LNCaP clone FGC (cell line): ENCODE results near the gene MAST4.

Source experiments
- DNase-seq: peaks from one replicate; pipeline ENCODE4 v3.0.0-alpha.2; 2011; ENCODE audit warnings: low read depth
- H3K4me3 ChIP-seq: 2 replicates; pipeline ENCODE4 v1.5.1; 2011; ENCODE audit warnings: mild to moderate bottlenecking, low read depth, low read length, control low read depth
- CTCF ChIP-seq: IDR thresholded peaks from 2 replicates; pipeline ENCODE4 v1.5.1; 2012; ENCODE audit warnings: mild to moderate bottlenecking; ENCODE audit not compliant: control insufficient read depth, insufficient read depth; ENCODE audit errors: extremely low read depth

MAST4 gene

GRCh38 chr5:67176936-67177335, 580.7 kb downstream of the MAST4 start:
- H3K4me3 ChIP-seq: no peak overlapping the region
- DNase-seq: no peak
- no peak for TF ChIP-seq CTCF

GRCh38 chr5:67178085-67178484, 581.9 kb downstream of the MAST4 start:
- no peak for TF ChIP-seq CTCF
- no peak overlapping the region for H3K4me3 ChIP-seq
- no peak for DNase-seq

GRCh38 chr5:67178966-67179365, 582.8 kb downstream of the MAST4 start:
- no peak overlapping the region for H3K4me3 ChIP-seq
- no peak for DNase-seq
- TF ChIP-seq CTCF: no peak

- DNase-seq: no peak
- no peak overlapping the region for H3K4me3 ChIP-seq
- TF ChIP-seq CTCF: no peak
These were observed 583.6 kb downstream of the MAST4 start for GRCh38 chr5:67179697-67180361.

GRCh38 chr5:67181648-67182221, 585.5 kb downstream of the MAST4 start:
- TF ChIP-seq CTCF: no peak
- no peak for DNase-seq
- no peak overlapping the region for H3K4me3 ChIP-seq

- no peak overlapping the region for H3K4me3 ChIP-seq
- no peak for TF ChIP-seq CTCF
- no peak for DNase-seq
These were observed 586.2 kb downstream of the MAST4 start for GRCh38 chr5:67182301-67182790.

GRCh38 chr5:67183859-67184258, 587.7 kb downstream of the MAST4 start:
- H3K4me3 ChIP-seq: no peak overlapping the region
- DNase-seq: no peak
- no peak for TF ChIP-seq CTCF
